Breast epithelium (tissue), 3 donors: ENCODE measurements around the gene SULT1C2.

Experiments used
- CTCF ChIP-seq, 3 donors: fragments of 450-650 bp; IDR thresholded peaks; one replicate each; pipeline ENCODE4 v1.5.1; 2016 to 2017; ENCODE audit warnings: antibody characterized with exemption in 3 of 3, mild to moderate bottlenecking in 3 of 3, moderate library complexity in 3 of 3
- POLR2A ChIP-seq: fragments of 450-650 bp; IDR thresholded peaks from one replicate; pipeline ENCODE4 v1.6.1; 2016; ENCODE audit warnings: antibody characterized with exemption, mild to moderate bottlenecking, moderate library complexity

- TF ChIP-seq CTCF (IDR thresholded peaks at IDR 0.05): no peak
- no peak for TF ChIP-seq POLR2A
These were observed 1.5 kb upstream of the SULT1C2 start for GRCh38 chr2:108287169-108287568.
